Measurements from ENCODE around the gene SASS6.

DNA sequence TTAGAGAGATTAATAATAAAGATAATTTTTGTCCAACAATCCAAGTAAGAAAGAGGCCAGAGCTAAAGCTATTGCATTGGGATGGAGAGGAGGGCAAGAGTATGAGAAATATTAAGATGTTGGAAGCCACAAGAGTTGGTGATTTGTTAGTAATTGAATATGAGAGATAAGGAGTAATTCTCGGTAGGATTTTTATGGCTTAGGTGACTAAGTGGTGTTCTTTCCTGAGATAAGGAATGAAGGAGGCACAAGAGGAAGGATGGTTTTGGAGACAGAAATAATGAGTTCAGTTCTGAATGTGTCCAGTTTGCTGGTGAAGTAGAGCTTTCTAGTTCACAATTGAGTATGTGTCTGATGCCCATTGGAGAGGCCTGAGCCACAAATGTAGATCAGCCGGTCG lies 9.6 kb upstream of the SASS6 start:
- TF ChIP-seq, protein P1, sequence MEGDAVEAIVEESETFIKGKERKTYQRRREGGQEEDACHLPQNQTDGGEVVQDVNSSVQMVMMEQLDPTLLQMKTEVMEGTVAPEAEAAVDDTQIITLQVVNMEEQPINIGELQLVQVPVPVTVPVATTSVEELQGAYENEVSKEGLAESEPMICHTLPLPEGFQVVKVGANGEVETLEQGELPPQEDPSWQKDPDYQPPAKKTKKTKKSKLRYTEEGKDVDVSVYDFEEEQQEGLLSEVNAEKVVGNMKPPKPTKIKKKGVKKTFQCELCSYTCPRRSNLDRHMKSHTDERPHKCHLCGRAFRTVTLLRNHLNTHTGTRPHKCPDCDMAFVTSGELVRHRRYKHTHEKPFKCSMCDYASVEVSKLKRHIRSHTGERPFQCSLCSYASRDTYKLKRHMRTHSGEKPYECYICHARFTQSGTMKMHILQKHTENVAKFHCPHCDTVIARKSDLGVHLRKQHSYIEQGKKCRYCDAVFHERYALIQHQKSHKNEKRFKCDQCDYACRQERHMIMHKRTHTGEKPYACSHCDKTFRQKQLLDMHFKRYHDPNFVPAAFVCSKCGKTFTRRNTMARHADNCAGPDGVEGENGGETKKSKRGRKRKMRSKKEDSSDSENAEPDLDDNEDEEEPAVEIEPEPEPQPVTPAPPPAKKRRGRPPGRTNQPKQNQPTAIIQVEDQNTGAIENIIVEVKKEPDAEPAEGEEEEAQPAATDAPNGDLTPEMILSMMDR (IDR thresholded peaks at IDR 0.05): no peak
- TF ChIP-seq POLR2AphosphoS5 (IDR thresholded peaks at IDR 0.05): no peak
- TF ChIP-seq EP300 (IDR thresholded peaks at IDR 0.05): no peak
- TF ChIP-seq POLR2A (IDR thresholded peaks at IDR 0.05): no peak

Data from stomach (tissue), 4 donors.